HL-60/S4 treated with phorbol 12-myristate 13-acetate at 8.2 ng/mL for 4 days and 3 days (cell line): ENCODE results near the gene OGDHL.
"Not testable (repeated sequence)": the region's sequence is repeated elsewhere in the genome, so short reads cannot be mapped to it uniquely, and the experiment has no call there.

Experiments used
- in situ Hi-C: fragments of 300-500 bp; cut with MboI; formaldehyde crosslinking; loops from 2 replicates; pipeline ENCODE4 v1.15.0; 2022; ENCODE audit warnings: low sequenced_read_pairs

OGDHL gene

DNA sequence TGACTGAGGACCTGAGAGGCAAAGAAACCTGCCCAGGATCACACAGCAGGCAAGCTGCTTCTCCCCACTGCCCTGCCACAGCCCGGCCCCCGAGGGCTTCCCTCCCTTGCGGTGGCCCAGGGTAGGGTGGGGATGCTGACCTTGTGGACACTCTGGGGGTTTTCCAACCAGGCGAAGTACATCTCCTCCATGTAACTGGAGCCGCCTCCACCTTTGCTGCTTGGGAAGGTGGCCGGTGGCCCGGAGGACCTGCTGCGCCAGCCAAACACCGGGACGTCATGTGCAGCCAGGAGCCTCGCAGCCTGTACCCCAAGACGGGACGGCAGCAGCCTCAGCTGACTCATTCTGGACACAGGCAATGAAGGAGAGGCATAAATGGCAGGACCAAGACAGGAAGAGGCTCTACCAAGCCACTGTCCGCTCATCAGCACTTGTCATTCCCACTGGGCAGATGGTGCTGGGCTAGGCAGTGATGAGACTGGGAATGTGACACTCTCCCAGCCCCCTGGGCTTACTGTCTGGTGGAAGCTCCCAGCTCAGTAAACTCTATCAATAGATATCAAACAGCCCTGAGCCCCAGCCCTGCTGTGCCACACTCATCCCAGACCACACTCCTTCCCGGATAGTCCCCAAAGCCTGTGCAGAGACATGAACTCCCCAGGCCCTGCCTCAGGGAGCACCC is 3.7 kb downstream of the OGDHL start:
- in situ Hi-C loops: no loop called here

- in situ Hi-C loops: no loop called here
These were observed 5.5 kb downstream of the OGDHL start for GRCh38 chr10:49756641-49757040.

DNA sequence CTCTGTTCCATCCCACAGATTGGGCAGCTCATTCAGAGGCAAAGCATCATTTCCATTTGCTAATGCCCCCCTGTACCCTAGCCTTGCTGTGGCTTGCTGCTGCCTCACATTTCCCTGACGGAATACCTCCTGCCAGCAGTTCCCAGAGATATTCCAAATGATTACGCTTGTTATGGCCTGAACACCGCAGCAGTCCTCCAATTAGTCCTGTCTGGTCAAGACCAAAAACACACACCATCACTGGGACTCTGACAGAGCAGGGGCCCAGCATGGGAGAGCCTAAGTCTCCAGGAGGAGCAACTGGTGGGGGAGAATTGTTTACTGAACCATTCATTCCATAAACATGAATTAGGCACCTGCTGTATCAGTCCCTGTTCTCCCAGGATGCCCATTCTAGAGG is 6.1 kb downstream of the OGDHL start:
- in situ Hi-C loops: no loop called here

DNA sequence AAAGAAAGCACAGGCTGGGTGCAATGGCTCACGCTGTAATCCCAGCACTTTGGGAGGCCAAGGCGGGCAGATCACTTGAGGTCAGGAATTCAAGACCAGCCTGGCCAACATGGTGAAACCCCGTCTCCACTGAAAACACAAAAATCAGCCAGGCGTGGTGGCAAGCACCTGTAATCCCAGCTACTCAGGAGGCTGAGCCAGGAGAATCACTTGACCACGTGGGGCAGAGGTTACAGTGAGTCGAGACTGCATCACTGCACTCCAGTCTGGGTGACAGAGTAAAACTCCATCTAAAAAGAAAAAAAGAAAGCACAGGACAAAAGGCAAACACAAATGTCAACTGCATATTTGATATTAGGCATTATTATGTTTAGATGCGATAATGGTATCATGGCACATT is 7.2 kb downstream of the OGDHL start:
- in situ Hi-C loops: not testable (repeated sequence)

DNA sequence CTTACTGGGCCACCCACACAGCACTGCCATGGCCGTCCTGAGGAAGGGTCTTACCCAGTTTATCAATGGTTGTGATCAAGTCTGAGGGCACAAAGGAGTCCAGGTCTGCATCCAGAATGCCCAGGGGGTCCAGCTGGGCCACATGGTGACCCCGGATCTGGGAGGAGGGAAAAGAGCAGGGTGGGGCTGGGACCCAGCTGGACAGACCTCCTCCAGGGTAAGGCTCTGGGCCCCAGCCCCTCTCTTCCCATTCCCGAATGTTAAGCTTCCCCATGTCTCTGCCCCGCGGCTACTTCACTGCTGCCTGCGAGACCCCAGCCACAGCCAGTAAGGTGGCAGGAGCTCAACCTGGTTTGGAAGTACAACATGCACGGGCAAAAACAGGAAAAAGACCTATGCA is 9.5 kb downstream of the OGDHL start:
- in situ Hi-C loops: no loop called here

GRCh38 chr10:49751636-49752510 is 10.2 kb downstream of the OGDHL start:
- in situ Hi-C loops: no loop called here

- in situ Hi-C loops: no loop called here
These were observed 10.9 kb downstream of the OGDHL start for GRCh38 chr10:49751216-49751615.

DNA sequence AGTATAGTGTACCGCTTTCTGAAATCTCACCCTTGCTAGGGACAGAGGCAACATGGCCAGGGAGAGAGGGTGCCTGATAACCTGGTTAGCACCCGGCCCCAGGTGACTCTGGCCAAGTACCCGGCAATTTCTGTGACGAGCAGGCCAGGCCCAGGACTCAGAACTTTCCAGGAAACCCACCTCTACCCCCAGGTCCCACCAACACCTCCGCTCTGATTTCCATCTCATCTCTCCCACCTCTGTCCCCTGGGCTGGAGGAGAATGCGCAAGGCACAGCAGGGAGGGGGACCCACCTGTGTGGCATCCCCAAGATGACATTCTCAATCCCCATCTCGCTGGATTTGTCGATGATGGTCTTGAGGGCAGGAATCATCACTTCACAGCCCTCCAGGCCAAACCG is 11.6 kb downstream of the OGDHL start:
- in situ Hi-C loops: no loop called here

- in situ Hi-C loops: no loop called here
These were observed 12.3 kb downstream of the OGDHL start for GRCh38 chr10:49749556-49750491.

GRCh38 chr10:49749144-49749543 is 13.0 kb downstream of the OGDHL start:
- in situ Hi-C loops: no loop called here

- in situ Hi-C loops: no loop called here
These were observed 14.1 kb downstream of the OGDHL start for GRCh38 chr10:49748006-49748405.

DNA sequence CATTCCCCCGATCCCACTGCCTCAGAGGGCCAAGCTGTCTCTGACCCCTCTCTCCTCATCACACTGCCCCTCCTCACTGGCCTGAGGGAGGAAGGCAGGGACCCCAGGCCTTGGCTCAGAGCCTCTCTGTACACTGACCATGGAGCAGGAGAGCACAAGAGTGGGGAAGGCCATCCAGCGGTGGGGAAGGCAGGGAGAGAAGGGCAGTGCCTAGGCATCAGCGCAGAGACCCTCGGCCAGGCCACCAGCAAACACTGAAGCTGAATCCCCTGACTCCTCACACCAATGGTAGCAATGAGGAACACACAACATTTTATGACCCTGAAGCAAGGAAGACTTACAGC is 14.8 kb downstream of the OGDHL start:
- in situ Hi-C loops: no loop called here

- in situ Hi-C loops: no loop called here
These were observed 15.4 kb downstream of the OGDHL start for GRCh38 chr10:49746626-49747302.

- in situ Hi-C loops: no loop called here
These were observed 16.4 kb downstream of the OGDHL start for GRCh38 chr10:49745756-49746155.

DNA sequence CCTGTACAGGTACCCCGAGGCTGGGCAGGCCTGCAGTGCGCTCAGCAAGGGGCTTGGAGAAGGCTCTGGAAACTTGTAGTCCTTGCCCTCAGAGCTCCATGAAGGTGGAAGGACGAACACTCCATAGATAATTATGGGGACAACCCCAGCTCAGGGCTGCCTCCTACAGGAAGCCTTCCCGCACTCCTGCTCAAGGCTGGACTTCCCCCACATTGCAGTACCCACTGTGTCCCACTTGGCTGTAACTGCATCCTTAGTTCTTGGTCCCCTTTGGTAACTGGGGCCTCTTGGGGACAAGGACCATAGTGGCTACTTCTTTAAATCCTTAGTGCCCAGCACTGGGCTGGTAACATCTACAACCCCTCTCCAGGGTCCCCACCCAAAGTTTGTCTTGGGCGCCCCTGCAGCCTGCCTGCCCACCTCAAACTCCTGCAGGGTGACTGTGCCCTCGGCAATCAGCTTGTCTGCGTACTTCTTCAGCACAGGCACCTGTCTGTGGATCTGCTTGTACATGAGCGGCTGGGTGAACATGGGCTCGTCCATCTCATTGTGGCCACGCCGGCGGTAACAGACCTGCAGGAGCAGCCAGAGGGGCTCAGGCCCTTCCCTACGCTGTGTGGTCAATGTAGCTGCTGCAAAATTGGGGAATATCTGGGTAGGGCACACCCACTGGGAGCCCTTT is 17.1 kb downstream of the OGDHL start:
- in situ Hi-C loops: no loop called here

GRCh38 chr10:49744091-49744685 is 17.9 kb downstream of the OGDHL start:
- in situ Hi-C loops: no loop called here

- in situ Hi-C loops: no loop called here
These were observed 18.6 kb downstream of the OGDHL start for GRCh38 chr10:49743464-49744075.

- in situ Hi-C loops: no loop called here
These were observed 19.2 kb downstream of the OGDHL start for GRCh38 chr10:49742683-49743463.
